PC-3 (cell line): ENCODE results near the gene SYS1. TPM values are rescaled to one million over a fixed set of nuclear protein-coding genes. Genes with fewer than 3 reads are reported as not detected.

Source experiments
- ATAC-seq: fragments of 200-7000 bp; cut with Tn5 transposase; 2 replicates; pipeline ENCODE4 v1.9.1; 2020; ENCODE audit warnings: mild to moderate bottlenecking, moderate library complexity
- BruUV-seq: library from RNA; stranded (reverse); fragments of 400-500 nt; replicated peaks from 2 replicates; lab custom pipeline; 2021; lab: Mats Ljungman, UMichigan
- CTCF ChIA-PET: fragments of 300-600 bp; sonication (Branson Sonifier 250); formaldehyde crosslinking; loops from one replicate; lab custom pipeline; 2022; ENCODE audit warnings: antibody characterized with exemption; lab: Charles Lee
- POLR2A ChIA-PET: fragments of 300-600 bp; sonication (Branson Sonifier 250); formaldehyde crosslinking; loops from one replicate; lab custom pipeline; 2022; ENCODE audit warnings: antibody characterized with exemption; ENCODE audit not compliant: unreplicated experiment; lab: Charles Lee
- DNase-seq: peaks from one replicate; pipeline ENCODE4 v3.0.0-alpha.2; 2015
- H2AFZ ChIP-seq: fragments of 300-600 bp; sonication (generic); 2 replicates; pipeline ENCODE4 v1.6.0; 2016; ENCODE audit warnings: antibody characterized with exemption, low read length
- H3F3A ChIP-seq: fragments of 300-600 bp; sonication (generic); one replicate; pipeline ENCODE4 v1.6.0; 2017; ENCODE audit warnings: antibody characterized with exemption, low read length, control low read depth, mild to moderate bottlenecking; ENCODE audit not compliant: unreplicated experiment
- H3K27ac ChIP-seq: fragments of 300-600 bp; sonication (generic); 2 replicates; pipeline ENCODE4 v1.5.1; 2016; ENCODE audit warnings: mild to moderate bottlenecking, low read length
- H3K27me3 ChIP-seq: fragments of 300-600 bp; sonication (generic); 2 replicates; pipeline ENCODE4 v1.6.1; 2016; ENCODE audit warnings: low read length, mixed read lengths
- H3K36me3 ChIP-seq: fragments of 300-600 bp; sonication (generic); 2 replicates; pipeline ENCODE4 v1.6.1; 2016; ENCODE audit warnings: low read depth, mixed run types, low read length, mixed read lengths
- H3K4me1 ChIP-seq: fragments of 300-600 bp; sonication (generic); 2 replicates; pipeline ENCODE4 v1.5.1; 2016; ENCODE audit warnings: low read length; ENCODE audit not compliant: insufficient read depth
- H3K4me2 ChIP-seq: fragments of 300-600 bp; sonication (generic); 2 replicates; pipeline ENCODE4 v1.6.0; 2016; ENCODE audit warnings: low read length
- H3K4me3 ChIP-seq: fragments of 300-600 bp; sonication (generic); 2 replicates; pipeline ENCODE4 v1.5.1; 2016; ENCODE audit warnings: mild to moderate bottlenecking, low read length, mixed read lengths
- H3K79me2 ChIP-seq: fragments of 300-600 bp; sonication (generic); 2 replicates; pipeline ENCODE4 v1.6.1; 2017; ENCODE audit warnings: low read length, mixed read lengths
- H3K9ac ChIP-seq: fragments of 300-600 bp; sonication (generic); 2 replicates; pipeline ENCODE4 v1.6.0; 2016; ENCODE audit warnings: mild to moderate bottlenecking, low read length
- H3K9me2 ChIP-seq: fragments of 300-600 bp; sonication (generic); replicated peaks from 2 replicates; pipeline ENCODE4 v1.6.1; 2016; ENCODE audit warnings: mixed run types, low read length, mixed read lengths
- H3K9me3 ChIP-seq: fragments of 300-600 bp; sonication (generic); 2 replicates; pipeline ENCODE4 v1.6.1; 2016; ENCODE audit warnings: low read length, mixed read lengths
- H4K20me1 ChIP-seq: fragments of 300-600 bp; sonication (generic); 2 replicates; pipeline ENCODE4 v1.6.1; 2016; ENCODE audit warnings: low read length, mixed read lengths
- CTCF ChIP-seq: fragments of 300-600 bp; sonication (generic); conservative IDR thresholded peaks from 2 replicates; pipeline ENCODE4 v1.5.1; 2017; ENCODE audit warnings: antibody characterized with exemption, low read depth, mild to moderate bottlenecking, low read length
- EZH2 ChIP-seq: fragments of 300-600 bp; sonication (generic); IDR thresholded peaks from one replicate; pipeline ENCODE4 v1.6.1; 2017; ENCODE audit warnings: antibody characterized with exemption, mild to moderate bottlenecking, low read length; ENCODE audit not compliant: unreplicated experiment
- EZH2phosphoT487 ChIP-seq: fragments of 300-600 bp; sonication (generic); IDR thresholded peaks from 2 replicates; pipeline ENCODE4 v1.6.1; 2018; ENCODE audit warnings: mild to moderate bottlenecking, antibody characterized with exemption, low read length, borderline replicate concordance
- intact Hi-C: fragments of 100-400 bp; cut with micrococcal nuclease; formaldehyde crosslinking; loops from 2 replicates; pipeline ENCODE4 v1.9.0; 2023
- total RNA-seq: library from RNA; depleted of rRNA; stranded (reverse); fragments of >200 nt; gene quantifications from 2 replicates; pipeline ENCODE4 v1.2.3, GENCODE V29; 2014

Gene SYS1
- total RNA-seq, 1 experiment from 2014 or later: 45.2 TPM

GRCh38 chr20:45317826-45318225, 45.1 kb upstream of the SYS1 start:
- Histone ChIP-seq H3K9me3 (no peaks in the 10 kb centered on the region), H2AFZ (no peak overlapping the region), H3K36me3 (no peaks in the 10 kb centered on the region), H3K4me1 (peaks cover 9% of the 10 kb centered on the region), H3K4me3 (no peak overlapping the region), H3K27ac (no peak overlapping the region), H3K9ac (no peak overlapping the region), H3K9me2 (no peaks in the 10 kb centered on the region), H3K79me2 (no peaks in the 10 kb centered on the region), H3K27me3 (no peaks in the 10 kb centered on the region), H4K20me1 (no peaks in the 10 kb centered on the region), H3F3A (no peaks in the 10 kb centered on the region), H3K4me2 (no peak overlapping the region)
- no TSS peak for BruUV-seq
- ATAC-seq: no peak
- CTCF ChIA-PET: interaction anchor here (0.6 to 1.7 kb wide), 3 partner anchors 56 to 131 kb away, joined by 3 to 13 read pairs (median 7); no protein-coding TSS in a partner anchor
- no peak for DNase-seq
- TF ChIP-seq EZH2phosphoT487 (no peak), EZH2 (no peak), CTCF (no peak)
- intact Hi-C loops: loop anchor here (2.0 to 5.0 kb wide), 2 partner anchors 139 to 453 kb away; no protein-coding TSS in a partner anchor
- POLR2A ChIA-PET: no interaction called here

GRCh38 chr20:45318386-45318939, 44.5 kb upstream of the SYS1 start:
- Histone ChIP-seq H3F3A (no peaks in the 10 kb centered on the region), H3K27ac (no peak overlapping the region), H3K4me3 (no peak overlapping the region), H3K9ac (no peak overlapping the region), H3K4me2 (no peak overlapping the region), H2AFZ (no peak overlapping the region), H3K36me3 (no peaks in the 10 kb centered on the region), H3K9me2 (no peaks in the 10 kb centered on the region), H3K4me1 (peaks cover 9% of the 10 kb centered on the region), H3K79me2 (no peaks in the 10 kb centered on the region), H3K9me3 (no peaks in the 10 kb centered on the region), H3K27me3 (no peaks in the 10 kb centered on the region), H4K20me1 (no peaks in the 10 kb centered on the region)
- ChIA-PET CTCF (interaction anchor here (0.6 to 1.7 kb wide), 11 partner anchors 31 to 946 kb away, joined by 3 to 13 read pairs (median 4); partner anchors contain the start of gene SYS1), POLR2A (no interaction called here)
- ATAC-seq (no peak), DNase-seq (no peak)
- TF ChIP-seq EZH2phosphoT487 (no peak), CTCF (no peak)
- no TSS peak for BruUV-seq
- intact Hi-C loops: loop anchor here (2.0 to 5.0 kb wide), 2 partner anchors 139 to 452 kb away; no protein-coding TSS in a partner anchor

- H3K9ac ChIP-seq: no peak overlapping the region
- H2AFZ ChIP-seq: no peak overlapping the region
- H4K20me1 ChIP-seq: no peaks in the 10 kb centered on the region
- ATAC-seq (no peak), DNase-seq (no peak)
- no peaks in the 10 kb centered on the region for H3F3A ChIP-seq
- H3K4me1 ChIP-seq: peaks cover 9% of the 10 kb centered on the region
- H3K9me2 ChIP-seq: no peaks in the 10 kb centered on the region
- no peaks in the 10 kb centered on the region for H3K79me2 ChIP-seq
- BruUV-seq: no TSS peak
- no peaks in the 10 kb centered on the region for H3K27me3 ChIP-seq
- TF ChIP-seq CTCF: no peak
- TF ChIP-seq EZH2: no peak
- no peak for TF ChIP-seq EZH2phosphoT487
- no peak overlapping the region for H3K4me3 ChIP-seq
- intact Hi-C loops: loop anchor here (1.0 to 5.0 kb wide), 3 partner anchors 118 to 452 kb away; no protein-coding TSS in a partner anchor
- no peaks in the 10 kb centered on the region for H3K9me3 ChIP-seq
- no peaks in the 10 kb centered on the region for H3K36me3 ChIP-seq
- POLR2A ChIA-PET: interaction anchor here (0.7 kb wide), 1 partner anchor 143 kb away, joined by 6 read pairs; no protein-coding TSS in a partner anchor
- CTCF ChIA-PET: interaction anchor here (0.6 to 1.7 kb wide), 11 partner anchors 17 to 946 kb away, joined by 3 to 13 read pairs (median 4); partner anchors contain the start of gene SYS1
- no peak overlapping the region for H3K27ac ChIP-seq
- H3K4me2 ChIP-seq: no peak overlapping the region
These were observed 44.0 kb upstream of the SYS1 start for GRCh38 chr20:45318948-45319347.
